ENCODE data around the gene STAMBPL1. TPM values are rescaled to one million over a fixed set of nuclear protein-coding genes. Genes with fewer than 3 reads are reported as not detected.
A peak's percentile ranks its signal among the peaks of the same experiment; 100 is the strongest.
"Not testable (repeated sequence)": the region's sequence is repeated elsewhere in the genome, so short reads cannot be mapped to it uniquely, and the experiment has no call there.

Gene STAMBPL1
- polyA plus RNA-seq (ENCODE audit: insufficient read length) = 2.3 TPM
- long read RNA-seq, donor 1 = 0 reads
- long read RNA-seq, donor 2, partial matches to known transcripts = 141 of 198 reads
- long read RNA-seq, donor 2, other reads (novel, unspliced or antisense) = 56 of 198 reads
- long read RNA-seq, donor 3, partial matches to known transcripts = 0 of 3 reads
- long read RNA-seq, donor 3, other reads (novel, unspliced or antisense) = 0 of 3 reads
- long read RNA-seq, donor 4 = 0 reads
- long read RNA-seq, donor 5, partial matches to known transcripts = 0 of 1 reads
- long read RNA-seq, donor 5, other reads (novel, unspliced or antisense) = 0 of 1 reads
- long read RNA-seq, donor 6, partial matches to known transcripts = 0 of 1 reads
- long read RNA-seq, donor 6, other reads (novel, unspliced or antisense) = 0 of 1 reads
- long read RNA-seq, donor 7 = 0 reads
- long read RNA-seq, donor 8 = 0 reads

- peak; percentile 45 for DNase-seq
These were observed at the start of gene STAMBPL1 for GRCh38 chr10:88879534-88880281. Gene STAMBPL1, plus strand, starts transcription at chr10:88880245. Its CDS starts 21,464 bp downstream, at chr10:88901709.

- no peak for DNase-seq
These were observed 49.3 kb upstream of the STAMBPL1 start for GRCh38 chr10:88830643-88831268.

- no peak for DNase-seq
These were observed 48.3 kb upstream of the STAMBPL1 start for GRCh38 chr10:88831709-88832108.

GRCh38 chr10:88832376-88832775, 47.7 kb upstream of the STAMBPL1 start:
- DNase-seq = no peak

GRCh38 chr10:88833156-88833555, 46.9 kb upstream of the STAMBPL1 start:
- DNase-seq = no peak

- no peak for DNase-seq
These were observed 46.3 kb upstream of the STAMBPL1 start for GRCh38 chr10:88833723-88834122.

GRCh38 chr10:88835096-88835909, 44.7 kb upstream of the STAMBPL1 start:
- DNase-seq = peak; percentile 81

- no peak for DNase-seq
These were observed 44.2 kb upstream of the STAMBPL1 start for GRCh38 chr10:88835910-88836221.

GRCh38 chr10:88837632-88838031, 42.4 kb upstream of the STAMBPL1 start:
- not testable (repeated sequence) for DNase-seq

- no peak for DNase-seq
These were observed 41.2 kb upstream of the STAMBPL1 start for GRCh38 chr10:88838766-88839350.

GRCh38 chr10:88840104-88840503, 39.9 kb upstream of the STAMBPL1 start:
- no peak for DNase-seq

GRCh38 chr10:88840881-88841280, 39.2 kb upstream of the STAMBPL1 start:
- DNase-seq = no peak

GRCh38 chr10:88841316-88842111, 38.5 kb upstream of the STAMBPL1 start:
- no peak for DNase-seq

- DNase-seq = no peak
These were observed 36.9 kb upstream of the STAMBPL1 start for GRCh38 chr10:88843171-88843570.

GRCh38 chr10:88848499-88848898, 31.5 kb upstream of the STAMBPL1 start:
- DNase-seq = no peak

GRCh38 chr10:88849234-88849633, 30.8 kb upstream of the STAMBPL1 start:
- no peak for DNase-seq

GRCh38 chr10:88850712-88851111, 29.3 kb upstream of the STAMBPL1 start:
- DNase-seq = no peak

- no peak for DNase-seq
These were observed 28.3 kb upstream of the STAMBPL1 start, which contains the start of gene ANKRD22 for GRCh38 chr10:88851706-88852105. Gene ANKRD22, minus strand, starts transcription at chr10:88851844. Its CDS starts 237 bp downstream, at chr10:88851607.

GRCh38 chr10:88852327-88852726, 27.7 kb upstream of the STAMBPL1 start:
- no peak for DNase-seq

GRCh38 chr10:88853155-88853881, 26.7 kb upstream of the STAMBPL1 start:
- DNase-seq = no peak
